ENCODE data around the gene CPT1C. TPM values are rescaled to one million over a fixed set of nuclear protein-coding genes. Genes with fewer than 3 reads are reported as not detected.
A peak's percentile ranks its signal among the peaks of the same experiment; 100 is the strongest.

CPT1C gene
- total RNA-seq, 1 experiment from 2014 or later: 21.1 TPM

DNA sequence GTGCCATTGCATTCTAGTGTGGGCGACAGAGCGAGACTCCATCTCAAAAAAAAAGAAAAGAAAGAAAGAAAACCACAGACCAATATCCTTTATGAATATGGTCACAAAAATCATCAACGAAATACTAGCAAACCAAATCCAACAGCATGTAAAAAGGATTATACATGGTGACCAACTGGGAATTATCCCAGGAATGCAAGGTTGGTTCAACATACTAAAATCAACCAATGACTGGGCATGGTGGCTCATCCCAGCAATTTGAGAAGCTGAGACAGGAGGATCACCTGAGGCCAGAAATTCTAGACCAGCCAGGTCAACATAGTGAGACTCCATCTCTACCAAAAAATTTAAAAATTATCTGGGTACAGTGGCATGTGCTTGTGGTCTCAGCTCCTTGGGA lies 65.0 kb downstream of the CPT1C start:
- no peak for DNase-seq (ENCODE audit: low read depth)

- DNase-seq (ENCODE audit: low read depth): peak; percentile 58
Measured at GRCh38 chr19:49758292-49758691, 67.4 kb downstream of the CPT1C start.

- DNase-seq (ENCODE audit: low read depth): no peak
Measured at GRCh38 chr19:49761249-49761624, 70.3 kb downstream of the CPT1C start.

DNA sequence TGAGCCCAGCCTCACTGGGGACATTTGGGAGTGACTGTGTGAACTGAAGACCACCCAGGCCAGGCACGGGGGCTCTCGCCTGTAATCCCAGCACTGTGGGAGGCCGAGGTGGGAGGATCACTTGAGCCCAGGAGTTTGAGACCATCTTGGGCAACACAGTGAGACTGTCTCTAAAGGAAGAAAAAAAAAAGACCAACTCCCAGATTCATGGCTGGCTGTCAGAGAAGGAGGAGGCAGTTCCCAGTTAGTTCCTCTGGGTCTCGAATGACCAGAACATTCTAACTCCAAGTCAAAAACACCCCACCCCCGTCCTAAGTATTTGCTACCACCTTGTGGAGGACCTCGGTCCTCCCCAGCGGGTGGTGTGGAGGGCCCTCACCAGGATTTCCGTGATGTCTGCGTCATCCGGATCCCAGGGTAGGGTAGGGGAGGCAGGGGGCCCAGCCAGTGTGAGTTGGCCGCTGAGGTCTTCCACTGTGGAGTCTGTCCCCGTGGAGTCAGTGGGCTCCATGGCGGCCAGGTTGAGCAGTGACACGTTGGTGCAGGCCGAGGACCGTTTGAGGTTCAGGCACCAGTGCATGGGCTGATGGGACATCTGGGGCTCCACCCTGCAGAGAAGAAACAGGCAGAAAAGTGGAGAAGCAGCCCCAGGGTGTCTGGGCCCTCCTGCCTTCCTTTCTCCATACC lies 70.9 kb downstream of the CPT1C start:
- DNase-seq (ENCODE audit: low read depth): peak; percentile 44

- DNase-seq (ENCODE audit: low read depth): no peak
Measured at GRCh38 chr19:49763230-49763629, 72.3 kb downstream of the CPT1C start, which contains the start of gene TSKS. Gene TSKS, minus strand, starts transcription at chr19:49763306. Its CDS starts 59 bp downstream, at chr19:49763247.

Other genes with a start within 250 kb of the CPT1C start
- gene SLC17A7, start 249.6 kb upstream of the CPT1C start, total RNA-seq (2014; rRNA removed; shearing (Covaris generic)): 0.57 TPM in 1 of 2 replicates, not detected in the other
- 92.9 and 115 TPM in 2 replicates for gene PIH1D1, start 239.3 kb upstream of the CPT1C start, total RNA-seq (2014; rRNA removed; shearing (Covaris generic))
- gene ALDH16A1, start 237.9 kb upstream of the CPT1C start, total RNA-seq (2014; rRNA removed; shearing (Covaris generic)): 12.9 and 27.9 TPM in 2 replicates
- 5.2 and 17.6 TPM in 2 replicates for gene FLT3LG, start 216.9 kb upstream of the CPT1C start, total RNA-seq (2014; rRNA removed; shearing (Covaris generic))
- 1,082 and 1,258 TPM in 2 replicates for gene RPL13A, start 203.5 kb upstream of the CPT1C start, total RNA-seq (2014; rRNA removed; shearing (Covaris generic))
- gene RPS11, start 194.7 kb upstream of the CPT1C start, total RNA-seq (2014; rRNA removed; shearing (Covaris generic)): 2,832 and 3,734 TPM in 2 replicates
- gene FCGRT, start 178.5 kb upstream of the CPT1C start, total RNA-seq (2014; rRNA removed; shearing (Covaris generic)): 40.3 and 44.5 TPM in 2 replicates
- gene RCN3, start 163.1 kb upstream of the CPT1C start, total RNA-seq (2014; rRNA removed; shearing (Covaris generic)): 36.5 and 52.5 TPM in 2 replicates
- gene NOSIP, start 110.6 kb upstream of the CPT1C start, total RNA-seq (2014; rRNA removed; shearing (Covaris generic)): 122 and 129 TPM in 2 replicates
- gene PRRG2, start 109.8 kb upstream of the CPT1C start, total RNA-seq (2014; rRNA removed; shearing (Covaris generic)): 0.17 TPM in 1 of 2 replicates, not detected in the other
- gene PRR12, start 99.9 kb upstream of the CPT1C start, total RNA-seq (2014; rRNA removed; shearing (Covaris generic)): 1.3 and 4.5 TPM in 2 replicates
- 28.9 and 43.3 TPM in 2 replicates for gene RRAS, start 51.0 kb upstream of the CPT1C start, total RNA-seq (2014; rRNA removed; shearing (Covaris generic))
- 9.9 and 26.5 TPM in 2 replicates for gene SCAF1, start 48.9 kb upstream of the CPT1C start, total RNA-seq (2014; rRNA removed; shearing (Covaris generic))
- gene IRF3, start 25.3 kb upstream of the CPT1C start, total RNA-seq (2014; rRNA removed; shearing (Covaris generic)): 146 and 186 TPM in 2 replicates
- gene BCL2L12, start 25.2 kb upstream of the CPT1C start, total RNA-seq (2014; rRNA removed; shearing (Covaris generic)): 6.3 and 14.1 TPM in 2 replicates
- 208 and 209 TPM in 2 replicates for gene PRMT1, start 13.8 kb upstream of the CPT1C start, total RNA-seq (2014; rRNA removed; shearing (Covaris generic))
- gene ADM5, start 1.5 kb upstream of the CPT1C start, total RNA-seq (2014; rRNA removed; shearing (Covaris generic)): 0.20 and 0.34 TPM in 2 replicates
- gene TSKS, start 72.2 kb downstream of the CPT1C start, total RNA-seq (2014; rRNA removed; shearing (Covaris generic)): not detected in 2 replicates
- 74.4 and 113 TPM in 2 replicates for gene AP2A1, start 75.9 kb downstream of the CPT1C start, total RNA-seq (2014; rRNA removed; shearing (Covaris generic))
- gene FUZ, start 122.2 kb downstream of the CPT1C start, total RNA-seq (2014; rRNA removed; shearing (Covaris generic)): 23.2 and 28.6 TPM in 2 replicates
- 30.2 and 45.6 TPM in 2 replicates for gene MED25, start 127.2 kb downstream of the CPT1C start, total RNA-seq (2014; rRNA removed; shearing (Covaris generic))
- 94.0 and 107 TPM in 2 replicates for gene PTOV1, start 160.0 kb downstream of the CPT1C start, total RNA-seq (2014; rRNA removed; shearing (Covaris generic))
- 19.1 and 23.9 TPM in 2 replicates for gene PNKP, start 176.5 kb downstream of the CPT1C start, total RNA-seq (2014; rRNA removed; shearing (Covaris generic))
- gene AKT1S1, start 186.2 kb downstream of the CPT1C start, total RNA-seq (2014; rRNA removed; shearing (Covaris generic)): 13.6 and 14.8 TPM in 2 replicates
- gene TBC1D17, start 186.6 kb downstream of the CPT1C start, total RNA-seq (2014; rRNA removed; shearing (Covaris generic)): 8.3 and 12.2 TPM in 2 replicates
- gene IL4I1, start 205.8 kb downstream of the CPT1C start, total RNA-seq (2014; rRNA removed; shearing (Covaris generic)): 5.9 and 12.5 TPM in 2 replicates
- 18.9 and 20.5 TPM in 2 replicates for gene ATF5, start 238.1 kb downstream of the CPT1C start, total RNA-seq (2014; rRNA removed; shearing (Covaris generic))
- 70.5 and 96.0 TPM in 2 replicates for gene NUP62, start 238.4 kb downstream of the CPT1C start, total RNA-seq (2014; rRNA removed; shearing (Covaris generic))

Data from M059J (cell line).